Subcutaneous abdominal adipose tissue (tissue), 5 donors: ENCODE results near the gene TMEM131.

ENCODE experiments used
- H3K27ac ChIP-seq: one replicate; pipeline ENCODE4 v1.7.0; 2013; ENCODE audit warnings: low read depth, mild to moderate bottlenecking, inconsistent platforms, low read length, moderate library complexity
- H3K27me3 ChIP-seq, 5 donors: one replicate each; pipeline ENCODE4 v1.7.0; 2013; ENCODE audit warnings: low read length in 5 of 5, inconsistent platforms in 1 of 5; ENCODE audit not compliant: control insufficient read depth in 5 of 5, insufficient read depth in 4 of 5
- H3K36me3 ChIP-seq, 5 donors: one replicate each; pipeline ENCODE4 v1.7.0; 2013; ENCODE audit warnings: low read length in 5 of 5; ENCODE audit not compliant: control insufficient read depth in 5 of 5, insufficient read depth in 5 of 5
- H3K4me1 ChIP-seq, 5 donors: one replicate each; pipeline ENCODE4 v1.7.0; 2013; ENCODE audit warnings: low read length in 5 of 5, mild to moderate bottlenecking in 3 of 5, moderate library complexity in 1 of 5; ENCODE audit not compliant: control insufficient read depth in 5 of 5, insufficient read depth in 5 of 5
- H3K4me3 ChIP-seq, 5 donors: one replicate each; pipeline ENCODE4 v1.7.0; 2013; ENCODE audit warnings: low read length in 5 of 5, low read depth in 1 of 5
- H3K9ac ChIP-seq, 5 donors: one replicate each; pipeline ENCODE4 v1.7.0; 2013; ENCODE audit warnings: low read length in 5 of 5, mild to moderate bottlenecking in 4 of 5, moderate library complexity in 3 of 5
- H3K9me3 ChIP-seq, 5 donors: one replicate each; pipeline ENCODE4 v1.7.0; 2013; ENCODE audit warnings: low read length in 5 of 5; ENCODE audit not compliant: control insufficient read depth in 5 of 5
- donor health status: healthy.
- donor health status: healthy.
- donor health status: healthy.
- donor health status: healthy.
- donor health status: healthy.

TMEM131 gene

DNA sequence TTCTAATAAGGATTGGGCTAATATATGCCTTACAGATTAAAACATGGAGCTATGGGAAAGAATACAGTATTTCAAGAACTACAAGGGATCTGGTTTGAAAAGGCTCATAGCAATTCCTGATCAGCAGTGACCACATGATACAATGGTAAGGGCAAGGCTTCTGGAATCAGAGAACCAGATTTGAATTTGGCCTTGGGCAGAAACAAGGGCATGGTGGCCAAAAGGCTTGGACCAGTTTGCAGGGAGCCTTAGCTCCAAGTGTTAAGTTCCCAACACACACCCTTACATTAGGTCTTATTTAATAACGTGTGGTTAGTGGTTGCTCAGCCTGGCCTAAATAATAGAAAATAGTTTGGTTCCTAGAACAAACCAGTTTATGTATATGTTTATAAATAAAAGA lies 194.7 kb downstream of the TMEM131 start:
- no peaks in the 10 kb centered on the region for H3K9me3 ChIP-seq
- H3K9ac ChIP-seq = no peak overlapping the region
- H3K4me3 ChIP-seq = no peak overlapping the region
- H3K36me3 ChIP-seq = peaks cover 38 to 64% (median 57%) of the 10 kb centered on the region in 5 donors
- H3K4me1 ChIP-seq = no peaks in the 10 kb centered on the region
- no peaks in the 10 kb centered on the region for H3K27me3 ChIP-seq
- H3K27ac ChIP-seq = no peak overlapping the region

DNA sequence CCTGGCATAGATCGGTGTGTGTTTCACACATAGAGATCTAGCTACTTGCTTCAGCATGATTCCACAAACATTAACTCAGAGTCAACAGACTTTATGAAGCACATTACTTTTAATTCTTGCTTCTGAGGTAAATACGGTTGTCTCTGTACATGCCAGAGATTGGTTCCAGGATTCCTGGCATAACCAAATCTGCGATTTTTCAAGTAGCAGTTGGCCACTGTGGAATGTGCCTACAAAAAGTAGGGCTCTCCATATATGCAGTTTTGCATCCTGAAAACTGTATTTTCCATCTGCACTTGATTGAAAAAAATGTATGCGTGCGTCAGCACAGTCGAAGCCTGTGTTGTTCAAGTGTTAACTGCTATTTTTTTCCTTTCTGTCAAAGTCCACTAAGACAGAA lies 197.3 kb downstream of the TMEM131 start:
- Histone ChIP-seq H3K36me3 (peaks cover 33 to 63% (median 53%) of the 10 kb centered on the region in 5 donors), H3K9ac (no peak overlapping the region), H3K27me3 (no peaks in the 10 kb centered on the region), H3K27ac (no peak overlapping the region), H3K9me3 (no peaks in the 10 kb centered on the region), H3K4me3 (no peak overlapping the region), H3K4me1 (no peaks in the 10 kb centered on the region)

DNA sequence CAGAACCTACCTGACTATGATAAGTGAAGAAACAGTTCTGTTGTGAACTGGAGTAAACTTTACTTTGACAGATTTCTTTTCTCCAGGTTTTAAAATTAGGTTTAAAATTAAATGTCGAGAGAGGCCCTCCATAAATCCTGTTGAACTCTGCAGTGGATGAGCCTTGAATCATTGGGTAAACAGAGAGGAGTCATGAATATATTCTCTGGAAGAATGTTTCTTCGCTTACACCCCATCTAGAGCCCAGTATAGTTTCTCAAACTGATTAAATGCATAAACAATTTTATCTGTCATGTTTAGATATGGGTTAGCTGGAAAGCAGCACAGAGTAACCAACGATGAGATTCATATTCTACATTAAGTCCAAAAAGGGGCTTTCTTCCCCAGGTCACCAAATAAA lies 198.4 kb downstream of the TMEM131 start:
- no peaks in the 10 kb centered on the region for H3K27me3 ChIP-seq
- H3K36me3 ChIP-seq = peaks cover 38 to 60% (median 53%) of the 10 kb centered on the region in 5 donors
- no peak overlapping the region for H3K9ac ChIP-seq
- no peak overlapping the region for H3K27ac ChIP-seq
- H3K9me3 ChIP-seq = no peaks in the 10 kb centered on the region
- H3K4me3 ChIP-seq = no peak overlapping the region
- H3K4me1 ChIP-seq = no peaks in the 10 kb centered on the region

DNA sequence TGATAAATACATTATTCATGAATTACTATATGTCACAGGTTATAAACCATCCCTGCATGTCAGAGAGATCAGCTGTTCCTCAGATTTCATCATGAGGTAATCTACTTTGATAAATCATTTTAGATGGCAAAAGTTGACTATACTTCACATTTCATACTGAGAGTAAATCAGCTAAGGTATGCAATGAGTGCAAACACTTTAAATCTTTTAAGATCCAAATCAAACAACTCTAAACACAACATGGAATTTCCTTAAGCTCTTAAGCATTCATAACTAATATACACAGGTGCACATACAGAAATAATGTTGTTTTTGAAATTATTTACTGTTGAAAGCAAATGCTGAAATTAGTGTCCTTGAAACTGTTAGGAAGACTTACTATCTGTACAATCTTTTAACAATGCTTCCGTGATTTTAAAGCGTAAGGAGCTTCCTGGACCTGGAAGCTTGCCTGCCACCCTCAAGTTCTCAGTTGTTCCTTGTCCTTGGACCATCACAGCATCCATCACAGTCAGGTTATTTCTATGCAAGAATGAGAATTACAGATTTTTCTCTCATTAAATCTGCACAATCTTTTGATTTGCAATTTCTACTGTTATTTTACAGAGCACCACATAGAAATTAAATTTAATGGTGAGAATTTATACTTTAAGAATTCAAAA lies 199.2 kb downstream of the TMEM131 start:
- no peak overlapping the region for H3K9ac ChIP-seq
- no peaks in the 10 kb centered on the region for H3K27me3 ChIP-seq
- no peak overlapping the region for H3K27ac ChIP-seq

DNA sequence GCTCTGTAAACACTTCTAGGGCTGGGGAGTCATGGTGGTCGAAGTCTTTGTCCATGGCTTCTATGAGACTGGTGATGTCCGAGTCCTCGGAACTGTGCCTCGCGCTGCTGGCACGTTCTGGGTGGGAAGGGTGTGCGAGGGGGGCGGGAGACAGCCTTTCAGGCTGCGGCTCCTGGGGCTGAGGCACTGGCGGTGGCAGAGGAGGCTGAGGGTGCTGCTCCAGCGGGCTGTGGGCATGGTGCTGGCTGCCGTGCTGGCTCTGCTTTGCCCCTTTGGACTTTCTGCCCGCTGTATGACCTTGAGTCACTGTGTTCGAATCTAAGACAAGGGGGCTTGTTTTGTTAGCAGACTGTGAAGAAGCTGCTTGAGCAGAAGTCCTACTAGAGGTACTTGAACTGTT lies 203.3 kb downstream of the TMEM131 start:
- Histone ChIP-seq H3K27ac (no peak overlapping the region), H3K4me1 (no peaks in the 10 kb centered on the region), H3K9me3 (no peaks in the 10 kb centered on the region), H3K4me3 (no peak overlapping the region), H3K27me3 (no peaks in the 10 kb centered on the region), H3K36me3 (peaks cover 24 to 64% (median 43%) of the 10 kb centered on the region in 5 donors), H3K9ac (no peak overlapping the region)

More for the DNA sequence above, 199.2 kb downstream of the TMEM131 start:
- peaks cover 36 to 61% (median 49%) of the 10 kb centered on the region in 5 donors for H3K36me3 ChIP-seq
- no peak overlapping the region for H3K4me3 ChIP-seq
- no peaks in the 10 kb centered on the region for H3K4me1 ChIP-seq
- H3K9me3 ChIP-seq = no peaks in the 10 kb centered on the region

DNA sequence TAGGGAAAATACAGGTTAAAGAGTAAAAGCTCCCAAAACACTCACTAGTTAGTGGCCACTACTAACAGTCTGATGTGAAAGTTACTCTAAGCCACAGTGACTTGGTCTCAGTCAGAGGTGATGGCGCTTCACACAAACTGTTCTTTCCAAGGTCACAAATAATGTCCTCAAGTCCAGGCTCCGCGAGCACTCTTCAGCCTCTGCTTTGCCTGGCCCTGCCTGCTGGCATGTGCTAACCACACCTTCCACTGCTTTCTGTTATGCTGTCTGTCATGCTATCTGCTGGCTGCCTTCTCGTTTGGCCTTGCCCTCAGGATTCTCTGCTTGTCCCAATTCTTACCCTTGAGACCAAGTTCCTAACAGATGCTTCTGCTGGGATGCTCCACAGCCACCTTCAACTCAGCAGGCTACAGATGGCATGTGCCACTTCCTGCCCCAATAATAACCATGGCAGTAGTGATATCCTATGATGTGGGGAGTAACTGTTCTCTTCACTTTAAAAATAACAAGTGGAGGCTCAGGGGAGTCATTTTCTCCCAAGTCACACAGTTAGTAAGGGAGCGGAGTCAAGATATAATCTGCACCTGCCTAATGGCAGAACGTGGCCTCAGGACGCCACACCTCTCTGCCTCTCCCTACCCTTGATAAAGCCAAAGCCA lies 206.6 kb downstream of the TMEM131 start:
- no peak overlapping the region for H3K27ac ChIP-seq
- peaks cover 10 to 66% (median 37%) of the 10 kb centered on the region in 5 donors for H3K36me3 ChIP-seq
- no peaks in the 10 kb centered on the region for H3K9me3 ChIP-seq
- no peaks in the 10 kb centered on the region for H3K27me3 ChIP-seq
- H3K4me3 ChIP-seq = no peak overlapping the region
- no peak overlapping the region for H3K9ac ChIP-seq
- H3K4me1 ChIP-seq = no peaks in the 10 kb centered on the region

DNA sequence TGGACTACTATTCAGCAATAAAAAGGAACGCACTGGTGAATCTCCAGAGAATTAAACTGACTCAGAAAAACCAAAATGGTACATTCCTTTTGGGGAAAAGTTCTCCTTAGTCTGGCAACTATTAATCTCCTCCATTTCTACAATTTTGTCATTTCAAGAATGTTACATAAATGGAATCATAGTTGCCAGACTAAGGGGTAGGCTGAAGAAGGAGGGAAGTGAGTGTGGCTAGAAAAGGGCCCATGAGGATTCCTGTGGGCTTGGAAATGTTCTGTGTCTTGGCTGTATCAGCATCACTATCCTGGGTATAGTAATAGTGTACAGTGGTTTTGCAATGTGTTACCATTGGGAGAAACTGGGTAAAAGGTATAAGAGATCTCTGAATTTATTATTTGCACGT lies 209.9 kb downstream of the TMEM131 start:
- H3K9ac ChIP-seq = no peak overlapping the region
- H3K27me3 ChIP-seq = no peaks in the 10 kb centered on the region
- H3K27ac ChIP-seq = no peak overlapping the region
- H3K4me3 ChIP-seq = no peak overlapping the region
- no peaks in the 10 kb centered on the region for H3K9me3 ChIP-seq
- H3K36me3 ChIP-seq = peaks cover 5 to 52% (median 15%) of the 10 kb centered on the region in 5 donors
- H3K4me1 ChIP-seq = no peaks in the 10 kb centered on the region

DNA sequence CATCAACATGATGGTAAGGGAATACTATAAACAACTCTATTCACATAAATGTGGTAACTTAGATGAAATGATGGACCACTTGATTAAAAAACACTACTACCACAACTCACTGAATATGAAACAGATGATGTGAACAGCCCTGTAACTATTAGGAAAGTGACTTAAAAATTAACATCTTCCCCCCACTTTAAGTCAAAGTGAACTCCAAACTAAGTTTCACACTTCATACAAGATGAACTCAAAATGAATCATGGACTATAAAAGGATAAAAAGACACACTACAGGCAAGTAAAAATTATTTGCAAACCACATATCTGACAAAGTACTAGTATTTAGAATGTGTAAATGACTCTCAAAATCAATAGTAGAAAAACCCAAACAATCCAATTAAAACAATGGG lies 210.8 kb downstream of the TMEM131 start:
- no peaks in the 10 kb centered on the region for H3K27me3 ChIP-seq
- no peaks in the 10 kb centered on the region for H3K4me1 ChIP-seq
- H3K9ac ChIP-seq = no peak overlapping the region
- H3K36me3 ChIP-seq = peaks cover 3 to 57% (median 14%) of the 10 kb centered on the region in 5 donors
- H3K4me3 ChIP-seq = no peak overlapping the region
- H3K9me3 ChIP-seq = no peaks in the 10 kb centered on the region
- H3K27ac ChIP-seq = no peak overlapping the region

DNA sequence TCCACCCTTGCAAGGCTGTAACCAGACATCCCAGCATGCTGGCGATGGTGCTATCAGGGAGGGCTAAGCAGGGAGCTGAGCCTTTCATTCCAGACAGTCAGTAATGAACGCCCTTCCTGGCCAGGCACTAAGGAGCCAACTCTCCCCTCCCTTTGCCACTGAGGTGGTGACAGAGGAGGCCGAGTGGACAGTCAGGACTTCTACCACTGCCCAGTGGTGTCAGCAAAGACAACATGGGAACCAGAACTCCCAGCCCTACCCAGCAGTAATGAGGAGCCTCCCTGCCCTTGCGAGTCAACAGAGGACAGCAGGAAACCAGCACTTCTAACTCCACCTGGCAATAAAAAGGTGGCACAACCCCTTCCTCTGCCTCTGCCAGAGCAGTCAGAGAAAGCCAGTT lies 213.8 kb downstream of the TMEM131 start:
- Histone ChIP-seq H3K4me1 (no peaks in the 10 kb centered on the region), H3K4me3 (no peak overlapping the region), H3K27ac (no peak overlapping the region), H3K36me3 (peaks cover 2 to 36% (median 6%) of the 10 kb centered on the region in 5 donors), H3K9ac (no peak overlapping the region), H3K9me3 (no peaks in the 10 kb centered on the region), H3K27me3 (no peaks in the 10 kb centered on the region)

DNA sequence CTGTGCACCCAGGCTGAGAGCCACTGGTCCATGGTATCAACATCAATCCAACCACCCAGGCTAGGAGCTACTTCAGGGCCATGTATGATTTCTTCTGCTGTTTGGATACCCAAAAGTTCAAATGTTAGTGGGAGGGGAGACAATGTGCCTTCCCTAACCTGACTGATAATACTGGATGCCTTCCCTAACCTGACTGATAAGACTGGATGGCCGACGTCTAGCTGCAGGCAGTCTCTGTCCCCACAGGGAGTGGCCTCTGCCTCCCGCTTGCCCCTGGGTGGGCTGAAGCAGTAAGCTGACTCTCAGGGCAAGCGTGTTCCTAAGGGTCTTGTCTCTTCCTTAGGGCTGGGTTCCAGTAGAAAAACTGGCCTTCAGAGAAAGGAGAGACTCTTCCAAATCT lies 216.6 kb downstream of the TMEM131 start:
- H3K9me3 ChIP-seq = no peaks in the 10 kb centered on the region
- H3K4me3 ChIP-seq = no peak overlapping the region
- no peak overlapping the region for H3K27ac ChIP-seq
- no peak overlapping the region for H3K9ac ChIP-seq
- no peaks in the 10 kb centered on the region for H3K27me3 ChIP-seq
- H3K36me3 ChIP-seq = peaks cover 3 to 44% (median 19%) of the 10 kb centered on the region in 5 donors
- no peaks in the 10 kb centered on the region for H3K4me1 ChIP-seq
